Measurements from ENCODE around the gene CASR.

The CASR gene

DNA sequence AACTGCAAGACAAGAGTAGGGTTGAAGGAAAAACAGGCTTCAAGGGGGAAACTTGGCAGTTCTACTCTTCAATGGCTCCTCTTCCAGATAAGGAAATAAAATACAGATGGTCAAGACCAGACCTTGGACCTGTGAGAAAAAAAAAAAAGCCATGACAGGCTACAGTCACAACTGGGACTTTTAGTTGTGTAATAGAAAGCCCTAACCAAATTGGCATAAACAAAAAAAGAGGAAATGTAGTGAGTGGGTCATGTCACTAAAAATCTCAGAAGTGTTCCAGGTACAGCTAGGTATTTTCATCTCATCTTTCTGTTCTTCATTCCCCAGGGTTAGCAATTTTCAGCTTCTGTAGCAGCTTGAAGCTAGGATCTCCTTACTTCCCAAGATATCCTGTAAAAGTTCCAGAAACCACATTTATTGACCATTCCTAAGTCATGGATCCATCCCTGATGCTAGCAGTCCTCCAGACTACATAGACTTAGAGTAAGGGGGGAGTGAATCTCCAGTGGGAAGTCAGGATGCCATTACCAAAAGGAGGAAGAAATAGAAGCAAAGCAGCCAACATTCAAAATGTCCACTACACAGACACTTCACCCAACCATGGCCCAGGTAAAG lies 80.6 kb downstream of the CASR start:
- DNase-seq (ENCODE audit: low read depth) = no peak
- TF ChIP-seq, protein P1, sequence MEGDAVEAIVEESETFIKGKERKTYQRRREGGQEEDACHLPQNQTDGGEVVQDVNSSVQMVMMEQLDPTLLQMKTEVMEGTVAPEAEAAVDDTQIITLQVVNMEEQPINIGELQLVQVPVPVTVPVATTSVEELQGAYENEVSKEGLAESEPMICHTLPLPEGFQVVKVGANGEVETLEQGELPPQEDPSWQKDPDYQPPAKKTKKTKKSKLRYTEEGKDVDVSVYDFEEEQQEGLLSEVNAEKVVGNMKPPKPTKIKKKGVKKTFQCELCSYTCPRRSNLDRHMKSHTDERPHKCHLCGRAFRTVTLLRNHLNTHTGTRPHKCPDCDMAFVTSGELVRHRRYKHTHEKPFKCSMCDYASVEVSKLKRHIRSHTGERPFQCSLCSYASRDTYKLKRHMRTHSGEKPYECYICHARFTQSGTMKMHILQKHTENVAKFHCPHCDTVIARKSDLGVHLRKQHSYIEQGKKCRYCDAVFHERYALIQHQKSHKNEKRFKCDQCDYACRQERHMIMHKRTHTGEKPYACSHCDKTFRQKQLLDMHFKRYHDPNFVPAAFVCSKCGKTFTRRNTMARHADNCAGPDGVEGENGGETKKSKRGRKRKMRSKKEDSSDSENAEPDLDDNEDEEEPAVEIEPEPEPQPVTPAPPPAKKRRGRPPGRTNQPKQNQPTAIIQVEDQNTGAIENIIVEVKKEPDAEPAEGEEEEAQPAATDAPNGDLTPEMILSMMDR (IDR thresholded peaks at IDR 0.05; ENCODE audit: insufficient read depth, low read depth, low read length, missing control alignments) = no peak
- no peak overlapping the region for H3K4me3 ChIP-seq (ENCODE audit: low read length)

DNA sequence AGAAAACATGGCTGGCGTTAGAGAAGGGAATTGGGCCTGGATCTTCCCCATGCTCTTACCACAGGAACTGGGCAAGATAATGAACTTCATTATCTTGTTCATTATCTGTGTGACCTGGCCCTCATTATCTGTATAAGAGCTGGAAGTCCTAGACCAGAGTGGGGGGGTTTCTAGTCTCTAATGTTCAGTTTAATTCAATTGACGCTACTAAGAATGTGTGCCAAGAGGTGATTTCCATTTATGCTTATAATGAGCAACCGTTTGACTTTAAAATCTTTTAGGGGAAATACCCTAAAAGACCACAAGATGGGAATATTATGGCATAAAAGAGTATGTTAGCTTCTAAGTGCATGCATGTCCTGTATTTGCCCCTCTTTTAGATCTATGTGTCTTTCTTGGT lies 82.5 kb downstream of the CASR start:
- H3K4me3 ChIP-seq (ENCODE audit: low read length) = no peak overlapping the region
- DNase-seq (ENCODE audit: low read depth) = no peak
- TF ChIP-seq, protein P1 (IDR thresholded peaks at IDR 0.05; ENCODE audit: insufficient read depth, low read depth, low read length, missing control alignments) = no peak

- TF ChIP-seq, protein P1 (IDR thresholded peaks at IDR 0.05; ENCODE audit: insufficient read depth, low read depth, low read length, missing control alignments) = no peak
- DNase-seq (ENCODE audit: low read depth) = no peak
- H3K4me3 ChIP-seq (ENCODE audit: low read length) = no peak overlapping the region
Measured at GRCh38 chr3:122268257-122269024, 85.0 kb downstream of the CASR start.

DNA sequence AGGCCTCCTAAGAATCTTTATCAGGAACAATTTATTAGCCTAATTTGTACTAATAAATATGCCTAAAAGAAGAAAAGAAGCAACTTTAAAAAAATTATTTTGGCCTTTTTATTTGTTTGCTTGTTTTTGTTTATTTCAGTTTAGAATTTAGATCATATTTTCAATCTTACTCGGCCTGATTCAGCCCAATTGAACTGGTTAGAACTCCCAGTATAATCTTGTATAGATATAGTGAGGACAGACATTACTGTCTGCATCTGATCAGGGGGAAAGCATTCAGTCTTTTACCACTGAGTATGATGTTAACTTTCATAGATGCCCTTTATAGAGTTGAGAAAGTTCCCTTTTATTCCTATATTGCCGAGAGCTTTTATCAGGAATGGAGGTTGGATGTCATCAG lies 85.6 kb downstream of the CASR start:
- no peak overlapping the region for H3K4me3 ChIP-seq (ENCODE audit: low read length)
- TF ChIP-seq, protein P1 (IDR thresholded peaks at IDR 0.05; ENCODE audit: insufficient read depth, low read depth, low read length, missing control alignments) = no peak
- no peak for DNase-seq (ENCODE audit: low read depth)

- H3K4me3 ChIP-seq (ENCODE audit: low read length) = no peak overlapping the region
- no peak for DNase-seq (ENCODE audit: low read depth)
- TF ChIP-seq, protein P1 (IDR thresholded peaks at IDR 0.05; ENCODE audit: insufficient read depth, low read depth, low read length, missing control alignments) = no peak
Measured at GRCh38 chr3:122271246-122271898, 87.9 kb downstream of the CASR start.

DNA sequence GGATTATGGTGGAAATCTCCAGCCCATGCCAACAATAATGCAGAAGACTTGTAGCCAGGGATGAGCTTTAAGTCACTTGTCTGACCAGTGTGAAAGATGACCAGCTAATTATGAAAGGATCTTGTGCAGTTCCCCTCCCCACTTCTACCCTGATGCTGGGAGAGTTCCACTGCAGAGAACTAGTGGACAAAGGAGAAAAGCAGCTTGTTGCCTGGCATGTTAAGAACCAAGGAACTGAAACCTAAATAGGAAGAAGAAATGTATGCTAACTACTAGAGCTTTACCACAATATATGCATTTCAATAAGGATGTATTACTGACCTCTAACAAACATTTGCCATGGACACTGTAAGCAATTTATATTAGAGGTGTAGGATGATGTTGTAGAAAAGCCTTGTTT lies 89.4 kb downstream of the CASR start:
- TF ChIP-seq, protein P1 (IDR thresholded peaks at IDR 0.05; ENCODE audit: insufficient read depth, low read depth, low read length, missing control alignments) = no peak
- H3K4me3 ChIP-seq (ENCODE audit: low read length) = no peak overlapping the region
- no peak for DNase-seq (ENCODE audit: low read depth)

Data from epithelial cell of esophagus (primary cell).